ENCODE data around the gene TMTC2. TPM values are rescaled to one million over a fixed set of nuclear protein-coding genes. Genes with fewer than 3 reads are reported as not detected.
A peak's percentile ranks its signal among the peaks of the same experiment; 100 is the strongest.

The TMTC2 gene
- total and polyA plus RNA-seq, 2 experiments from 2014 or later, result 1.5 to 12.0 TPM

DNA sequence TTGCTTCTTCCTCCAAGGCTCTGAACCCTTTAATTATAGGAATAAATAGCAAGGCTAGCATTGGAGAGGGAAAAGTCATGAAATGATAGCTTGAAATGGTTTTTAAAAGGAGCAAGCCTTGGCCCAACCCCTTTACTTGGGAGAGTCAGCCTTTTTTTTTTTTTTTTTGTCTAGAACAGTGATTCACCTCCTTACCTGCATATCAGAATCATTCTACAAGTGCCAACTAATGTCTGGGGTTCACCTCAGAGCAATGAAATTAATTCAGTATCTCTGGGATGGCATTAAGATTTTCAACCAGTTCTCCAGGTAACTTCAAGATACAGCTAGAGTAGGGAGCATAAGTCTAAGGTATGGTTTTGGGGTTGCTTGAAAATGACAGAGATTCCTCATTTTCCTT lies 41.3 kb upstream of the TMTC2 start:
- no peaks in the 10 kb centered on the region for H3K9me3 ChIP-seq (ENCODE audit: low read depth)
- no peak overlapping the region for H3K4me2 ChIP-seq
- H3K79me2 ChIP-seq, result no peaks in the 10 kb centered on the region
- H3K9me2 ChIP-seq (replicated peaks; ENCODE audit: insufficient read depth), result no peaks in the 10 kb centered on the region
- DNase-seq (ENCODE audit: low spot score), result no peak
- H3K27ac ChIP-seq, result no peak overlapping the region
- no peak overlapping the region for H3K4me3 ChIP-seq
- no peaks in the 10 kb centered on the region for H3K27me3 ChIP-seq
- H3K4me1 ChIP-seq (ENCODE audit: insufficient read depth), result no peaks in the 10 kb centered on the region
- H2AFZ ChIP-seq, result no peak overlapping the region
- TF ChIP-seq, protein P1, sequence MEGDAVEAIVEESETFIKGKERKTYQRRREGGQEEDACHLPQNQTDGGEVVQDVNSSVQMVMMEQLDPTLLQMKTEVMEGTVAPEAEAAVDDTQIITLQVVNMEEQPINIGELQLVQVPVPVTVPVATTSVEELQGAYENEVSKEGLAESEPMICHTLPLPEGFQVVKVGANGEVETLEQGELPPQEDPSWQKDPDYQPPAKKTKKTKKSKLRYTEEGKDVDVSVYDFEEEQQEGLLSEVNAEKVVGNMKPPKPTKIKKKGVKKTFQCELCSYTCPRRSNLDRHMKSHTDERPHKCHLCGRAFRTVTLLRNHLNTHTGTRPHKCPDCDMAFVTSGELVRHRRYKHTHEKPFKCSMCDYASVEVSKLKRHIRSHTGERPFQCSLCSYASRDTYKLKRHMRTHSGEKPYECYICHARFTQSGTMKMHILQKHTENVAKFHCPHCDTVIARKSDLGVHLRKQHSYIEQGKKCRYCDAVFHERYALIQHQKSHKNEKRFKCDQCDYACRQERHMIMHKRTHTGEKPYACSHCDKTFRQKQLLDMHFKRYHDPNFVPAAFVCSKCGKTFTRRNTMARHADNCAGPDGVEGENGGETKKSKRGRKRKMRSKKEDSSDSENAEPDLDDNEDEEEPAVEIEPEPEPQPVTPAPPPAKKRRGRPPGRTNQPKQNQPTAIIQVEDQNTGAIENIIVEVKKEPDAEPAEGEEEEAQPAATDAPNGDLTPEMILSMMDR (IDR thresholded peaks at IDR 0.05; ENCODE audit: poor library complexity), result no peak
- TF ChIP-seq EZH2 (IDR thresholded peaks at IDR 0.05; ENCODE audit: borderline replicate concordance), result no peak
- no peaks in the 10 kb centered on the region for H4K20me1 ChIP-seq (ENCODE audit: insufficient read depth, poor library complexity, severe bottlenecking)
- no peaks in the 10 kb centered on the region for H3K36me3 ChIP-seq (replicated peaks; ENCODE audit: insufficient read depth, low read depth)

DNA sequence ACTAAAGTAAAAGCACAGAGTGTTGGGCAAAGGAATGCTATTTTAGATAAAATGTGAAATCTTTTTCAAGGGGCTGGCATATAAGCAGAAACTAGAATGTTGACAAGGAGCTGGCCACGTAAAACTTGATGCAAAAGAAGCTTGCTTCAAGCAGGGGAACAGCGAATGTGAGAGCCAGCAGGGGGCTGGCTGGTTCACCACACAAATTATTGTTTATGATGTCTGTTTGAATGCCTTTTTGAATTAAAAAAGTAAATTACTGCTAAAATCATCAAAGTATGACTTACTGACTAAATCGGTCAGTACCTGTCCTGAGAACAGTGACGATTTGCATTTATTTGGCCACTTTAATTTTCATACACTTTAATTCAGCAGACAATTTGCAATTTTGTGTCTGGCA lies 38.9 kb upstream of the TMTC2 start:
- H3K9me2 ChIP-seq (replicated peaks; ENCODE audit: insufficient read depth), result no peaks in the 10 kb centered on the region
- no peak overlapping the region for H3K4me2 ChIP-seq
- no peaks in the 10 kb centered on the region for H3K27me3 ChIP-seq
- H3K4me1 ChIP-seq (ENCODE audit: insufficient read depth), result no peaks in the 10 kb centered on the region
- H3K36me3 ChIP-seq (replicated peaks; ENCODE audit: insufficient read depth, low read depth), result no peaks in the 10 kb centered on the region
- H3K27ac ChIP-seq, result no peak overlapping the region
- TF ChIP-seq EZH2phosphoT487 (IDR thresholded peaks at IDR 0.05; ENCODE audit: low read depth, severe bottlenecking, unreplicated experiment), result no peak
- no peak for TF ChIP-seq EZH2 (IDR thresholded peaks at IDR 0.05; ENCODE audit: borderline replicate concordance)
- TF ChIP-seq, protein P1 (IDR thresholded peaks at IDR 0.05; ENCODE audit: poor library complexity), result no peak
- H4K20me1 ChIP-seq (ENCODE audit: insufficient read depth, poor library complexity, severe bottlenecking), result no peaks in the 10 kb centered on the region
- no peak for DNase-seq (ENCODE audit: low spot score)
- WGBS (ENCODE audit: low lambda C conversion rate, missing lambda C conversion rate), result 77% methylated on average over 4 of the region's 4 CpGs
- H3K9me3 ChIP-seq (ENCODE audit: low read depth), result no peaks in the 10 kb centered on the region
- no peak overlapping the region for H3K4me3 ChIP-seq
- H3K79me2 ChIP-seq, result no peaks in the 10 kb centered on the region
- no peak overlapping the region for H2AFZ ChIP-seq

- H3K79me2 ChIP-seq, result no peaks in the 10 kb centered on the region
- peak overlapping the region; percentile 34 for H2AFZ ChIP-seq
- no peaks in the 10 kb centered on the region for H3K27me3 ChIP-seq
- no peaks in the 10 kb centered on the region for H3K4me1 ChIP-seq (ENCODE audit: insufficient read depth)
- TF ChIP-seq EZH2 (IDR thresholded peaks at IDR 0.05; ENCODE audit: borderline replicate concordance), result no peak
- TF ChIP-seq, protein P1 (IDR thresholded peaks at IDR 0.05; ENCODE audit: poor library complexity), result no peak
- TF ChIP-seq EZH2phosphoT487 (IDR thresholded peaks at IDR 0.05; ENCODE audit: low read depth, severe bottlenecking, unreplicated experiment), result no peak
- H3K9me2 ChIP-seq (replicated peaks; ENCODE audit: insufficient read depth), result no peaks in the 10 kb centered on the region
- no peaks in the 10 kb centered on the region for H3K9me3 ChIP-seq (ENCODE audit: low read depth)
- no peaks in the 10 kb centered on the region for H4K20me1 ChIP-seq (ENCODE audit: insufficient read depth, poor library complexity, severe bottlenecking)
- H3K36me3 ChIP-seq (replicated peaks; ENCODE audit: insufficient read depth, low read depth), result no peaks in the 10 kb centered on the region
- no peak overlapping the region for H3K4me2 ChIP-seq
- no peak for DNase-seq (ENCODE audit: low spot score)
- no peak overlapping the region for H3K4me3 ChIP-seq
- 87% methylated on average over 5 of the region's 5 CpGs for WGBS (ENCODE audit: low lambda C conversion rate, missing lambda C conversion rate)
- H3K27ac ChIP-seq, result no peak overlapping the region
Observed at GRCh38 chr12:82648259-82648909, 38.3 kb upstream of the TMTC2 start.

All from hepatocyte (in vitro differentiated cells).